GM19025 (cell line): Measurements from ENCODE around the gene CLMP.

ENCODE experiments used
- ATAC-seq: cut with Tn5 transposase; IDR thresholded peaks from one replicate; pipeline ENCODE4 v1.9.1; 2021; ENCODE audit warnings: mild to moderate bottlenecking, low read depth, moderate library complexity; ENCODE audit not compliant: unreplicated experiment

The CLMP gene

GRCh38 chr11:123195188-123196059 lies at the start of gene CLMP:
CLMP (minus strand) TSS chr11:123195248; CDS start chr11:123194940, 308 bp downstream.
- ATAC-seq, result no peak

GRCh38 chr11:123241874-123242543 lies 47.0 kb upstream of the CLMP start:
- ATAC-seq, result no peak

- no peak for ATAC-seq
Observed at GRCh38 chr11:123241294-123241693, 46.2 kb upstream of the CLMP start.

- no peak for ATAC-seq
Observed at GRCh38 chr11:123239191-123240150, 44.4 kb upstream of the CLMP start.

- ATAC-seq, result no peak
Observed at GRCh38 chr11:123238297-123238696, 43.2 kb upstream of the CLMP start.

GRCh38 chr11:123236879-123237278 lies 41.8 kb upstream of the CLMP start:
- ATAC-seq, result no peak

- ATAC-seq, result no peak
Observed at GRCh38 chr11:123235656-123236261, 40.7 kb upstream of the CLMP start.

GRCh38 chr11:123235117-123235655 lies 40.1 kb upstream of the CLMP start:
- no peak for ATAC-seq

GRCh38 chr11:123233975-123234334 lies 38.9 kb upstream of the CLMP start:
- ATAC-seq, result no peak

GRCh38 chr11:123233280-123233974 lies 38.4 kb upstream of the CLMP start:
- ATAC-seq, result peak; percentile 91

GRCh38 chr11:123231777-123232176 lies 36.7 kb upstream of the CLMP start:
- ATAC-seq, result no peak

GRCh38 chr11:123231256-123231655 lies 36.2 kb upstream of the CLMP start:
- ATAC-seq, result no peak

GRCh38 chr11:123230346-123230745 lies 35.3 kb upstream of the CLMP start:
- ATAC-seq, result no peak

GRCh38 chr11:123228496-123229163 lies 33.6 kb upstream of the CLMP start:
- no peak for ATAC-seq

- ATAC-seq, result no peak
Observed at GRCh38 chr11:123227763-123228495, 32.9 kb upstream of the CLMP start.

GRCh38 chr11:123221584-123221983 lies 26.5 kb upstream of the CLMP start:
- no peak for ATAC-seq

- ATAC-seq, result no peak
Observed at GRCh38 chr11:123221096-123221561, 26.1 kb upstream of the CLMP start.

GRCh38 chr11:123219066-123219690 lies 24.1 kb upstream of the CLMP start:
- ATAC-seq, result no peak
